Measurements from ENCODE around the gene ILKAP.
"Not testable (repeated sequence)": the region's sequence is repeated elsewhere in the genome, so short reads cannot be mapped to it uniquely, and the experiment has no call there.

The ILKAP gene

DNA sequence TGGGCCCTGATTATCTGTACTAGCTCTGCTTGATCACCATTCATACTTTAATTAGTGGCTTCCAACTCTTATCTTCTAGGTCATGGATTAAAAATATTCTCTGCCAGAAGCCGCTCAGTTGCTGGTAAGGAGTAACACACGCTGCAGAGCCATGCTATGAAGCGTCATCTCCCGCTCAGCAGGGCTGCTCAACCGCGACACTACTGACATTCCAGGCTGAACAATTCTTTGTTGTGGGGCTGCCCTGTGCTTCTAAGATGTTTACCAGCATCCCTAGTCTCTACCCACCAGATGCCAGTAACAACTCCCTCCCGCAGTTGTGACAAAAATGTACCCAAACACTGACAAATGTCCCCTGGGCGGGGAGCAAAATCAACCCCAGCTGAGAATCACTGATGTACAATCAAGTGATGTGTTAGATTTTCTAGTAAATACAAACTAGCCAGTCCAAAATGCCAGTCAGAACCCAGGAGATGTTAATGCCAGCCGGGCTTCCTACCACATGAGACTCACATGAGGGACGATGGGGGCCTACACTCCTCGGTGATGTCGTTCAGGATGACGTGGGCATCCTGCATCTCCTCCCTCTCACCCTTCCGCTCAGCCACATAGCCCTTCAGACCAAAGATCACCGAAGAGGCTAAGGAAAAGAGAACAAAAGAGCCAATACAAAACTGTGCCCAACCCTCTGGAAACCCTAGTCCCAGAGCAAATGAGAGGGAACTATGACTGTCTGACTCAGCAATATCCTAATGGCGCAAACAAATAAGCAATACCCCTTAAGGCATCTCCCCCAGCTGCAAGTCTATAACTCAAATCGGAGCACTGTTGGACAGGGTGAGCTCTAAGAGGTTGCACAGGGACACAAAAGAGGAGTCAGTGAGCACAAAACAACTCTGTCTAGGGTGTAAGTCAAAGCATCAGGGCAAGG lies 15.6 kb downstream of the ILKAP start:
- no peak for DNase-seq

DNA sequence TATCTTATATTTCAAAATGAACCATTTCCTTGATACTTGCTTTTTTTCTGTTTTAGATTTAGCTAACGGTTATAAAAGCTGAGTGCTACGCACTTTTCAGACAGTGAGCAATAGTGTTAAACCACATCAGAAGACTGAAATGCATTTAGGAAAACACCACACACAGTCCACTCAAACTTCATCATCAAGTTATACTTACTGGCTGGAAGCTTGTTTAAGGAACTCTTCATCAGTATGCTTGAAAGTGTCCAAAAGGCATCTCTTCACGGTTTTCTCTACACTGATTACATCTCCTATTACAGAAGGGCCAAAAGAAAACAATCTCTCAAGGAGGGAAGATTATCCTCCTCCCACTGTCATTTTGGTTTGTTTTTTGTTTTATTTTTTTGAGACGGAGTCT lies 19.7 kb downstream of the ILKAP start:
- no peak for DNase-seq

DNA sequence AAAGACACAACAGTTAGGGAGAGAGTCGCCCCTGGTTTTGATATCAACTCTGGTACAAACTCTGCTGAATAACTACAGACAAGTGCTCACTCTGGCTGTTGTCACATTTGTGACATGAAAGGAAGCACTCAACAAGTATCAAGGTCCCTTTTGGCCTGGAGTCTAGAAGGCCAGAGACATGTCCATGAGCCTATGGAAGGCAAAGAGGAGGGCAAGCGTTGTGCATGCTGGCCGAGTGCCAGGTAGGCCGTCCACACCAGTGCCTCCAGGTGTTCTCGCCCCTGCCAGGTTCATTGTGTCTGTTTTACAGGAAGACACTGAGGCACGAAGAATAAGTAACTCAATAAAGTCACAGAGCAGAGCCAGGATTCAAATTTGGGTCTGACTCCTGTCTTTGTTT lies 21.1 kb downstream of the ILKAP start:
- DNase-seq = no peak

DNA sequence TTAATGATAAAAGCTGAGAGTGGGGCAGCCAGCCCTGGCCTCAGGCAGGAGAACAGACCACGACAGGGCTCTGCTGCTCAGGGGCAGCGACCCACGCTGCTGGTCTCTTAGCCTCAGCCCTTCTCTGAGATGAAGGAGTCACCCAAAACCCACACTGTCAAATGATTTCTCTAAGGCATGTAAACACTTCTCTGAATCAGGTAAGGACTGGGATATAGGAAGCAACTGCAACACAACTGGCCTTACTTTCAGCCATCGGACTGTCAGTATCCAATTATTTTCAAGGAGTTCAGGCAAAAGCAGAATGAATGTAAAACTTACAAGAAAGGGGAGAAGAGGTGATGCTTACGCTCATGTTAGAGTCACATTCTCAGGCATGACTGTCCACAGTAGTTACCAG lies 22.9 kb downstream of the ILKAP start:
- no peak for DNase-seq

DNA sequence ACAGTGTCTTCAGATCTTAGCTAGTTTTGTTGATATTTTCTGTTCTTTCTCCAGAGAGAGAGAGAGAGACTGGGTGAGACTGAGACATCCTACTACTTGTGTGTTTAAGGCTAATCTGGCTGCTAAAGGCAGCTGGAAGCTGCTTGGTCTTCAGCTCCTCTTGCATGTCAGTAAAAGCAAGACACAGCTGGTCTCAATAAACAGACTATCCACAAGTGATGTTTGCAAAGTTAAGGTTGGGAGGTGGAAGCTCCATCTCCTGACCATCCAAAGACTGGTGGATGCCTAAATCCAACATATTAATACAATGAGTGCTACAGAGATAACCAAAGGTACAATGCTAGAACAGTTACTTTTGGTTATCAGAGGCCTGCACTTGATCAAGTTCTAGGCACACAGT lies 26.9 kb downstream of the ILKAP start:
- DNase-seq = no peak

DNA sequence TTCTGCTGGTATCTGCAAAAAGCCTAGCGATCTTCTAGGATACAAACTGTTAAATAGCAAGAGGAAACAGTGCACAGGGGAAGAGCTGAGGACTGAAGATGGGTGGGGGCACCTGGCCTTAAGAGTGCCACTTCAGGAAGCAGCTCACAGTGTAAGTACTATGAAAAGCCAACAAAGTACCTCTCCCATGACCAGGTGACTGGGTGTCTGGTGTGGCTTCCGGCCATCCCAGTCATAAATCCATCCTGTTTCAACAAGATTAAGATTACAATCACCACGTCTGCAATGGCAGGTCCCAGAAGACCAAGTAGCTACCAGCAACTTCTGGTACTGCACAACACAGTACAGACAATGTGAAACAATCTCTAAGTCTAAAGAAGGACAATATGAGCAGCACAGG lies 28.8 kb downstream of the ILKAP start:
- no peak for DNase-seq

DNA sequence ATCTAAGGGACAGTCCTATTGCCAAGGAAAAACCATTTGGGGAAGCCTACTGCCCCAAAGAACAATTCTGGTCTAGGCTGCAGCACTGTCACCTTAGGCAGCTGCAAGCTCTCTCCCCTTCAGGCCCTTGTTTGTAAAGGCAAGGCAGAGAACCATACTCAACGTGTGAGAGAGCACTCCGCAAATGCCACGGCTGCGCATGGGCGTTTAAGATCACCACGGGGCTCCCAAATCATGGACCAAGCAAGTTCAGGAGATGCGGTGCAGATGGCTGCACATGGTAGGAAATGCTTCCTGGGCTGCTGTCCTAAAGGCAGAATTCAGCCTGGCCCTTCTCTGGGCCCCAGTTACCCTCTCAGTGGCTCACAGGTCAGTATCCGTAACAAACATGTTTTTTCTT lies 29.2 kb downstream of the ILKAP start:
- no peak for DNase-seq

DNA sequence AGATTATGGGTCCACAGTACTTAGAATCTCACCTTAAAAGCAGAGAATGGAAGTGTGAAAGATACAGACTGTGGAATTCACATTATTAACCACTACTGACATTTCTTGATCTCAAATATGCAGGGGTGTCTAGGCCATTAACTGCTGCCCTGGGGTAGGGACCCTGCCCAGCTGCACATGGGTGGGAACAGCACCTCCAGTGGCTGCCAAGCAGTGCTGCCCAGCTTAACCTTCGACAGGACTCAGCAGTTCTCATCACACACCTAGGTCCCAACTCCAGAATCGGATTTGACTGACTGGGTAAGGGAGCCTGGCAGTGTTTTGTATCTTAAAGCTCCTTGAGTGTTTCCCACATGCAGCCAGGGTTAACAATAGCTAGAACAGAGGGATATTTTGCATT lies 29.8 kb downstream of the ILKAP start:
- DNase-seq = no peak

DNA sequence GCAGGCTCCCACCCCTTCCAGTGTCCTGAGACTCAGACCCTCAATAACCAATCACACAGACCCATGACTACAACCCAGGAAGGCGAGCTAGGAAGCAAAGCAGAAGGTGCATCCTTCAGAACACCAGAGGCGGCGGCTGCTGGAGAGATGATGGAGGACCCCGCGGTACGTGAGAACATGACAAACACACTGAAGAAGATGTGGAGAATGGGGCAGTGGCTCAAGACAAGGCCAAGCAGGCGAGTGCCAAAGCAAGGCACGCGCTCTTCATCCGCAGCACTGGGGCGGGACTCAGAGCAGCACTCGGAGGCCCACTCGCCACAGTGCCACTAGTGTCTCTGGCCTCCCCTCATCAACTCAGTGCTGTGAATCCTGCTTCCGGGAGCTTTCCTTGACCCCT lies 31.1 kb downstream of the ILKAP start:
- DNase-seq = no peak

DNA sequence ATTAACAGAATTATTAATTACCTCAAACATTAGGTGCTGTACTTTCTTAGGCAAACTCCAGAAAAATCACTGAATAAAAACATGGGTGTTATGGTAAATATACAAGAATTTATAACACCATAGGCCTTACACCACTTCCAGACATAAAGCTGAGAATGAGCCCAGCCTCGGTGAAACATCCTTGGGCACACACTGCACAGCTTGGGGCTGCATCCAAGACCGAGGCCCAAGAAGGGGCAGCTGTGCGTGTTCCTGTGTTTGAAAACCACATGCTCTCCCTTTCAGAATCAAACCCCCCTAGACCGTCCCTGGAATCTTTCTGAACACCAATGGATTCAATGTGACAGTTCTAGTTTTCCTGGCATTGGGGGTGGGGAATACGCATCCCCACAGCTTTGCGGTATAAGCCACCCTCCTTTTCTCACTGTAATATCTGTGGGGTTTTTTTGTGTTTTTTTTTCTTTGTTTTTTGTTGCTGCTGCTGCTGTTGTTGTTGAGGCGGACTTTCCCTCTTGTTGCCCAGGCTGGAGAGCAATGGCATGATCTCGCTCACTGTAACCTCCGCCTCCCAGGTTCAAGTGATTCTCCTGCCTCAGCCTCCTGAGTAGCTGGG lies 31.8 kb downstream of the ILKAP start:
- DNase-seq = no peak

DNA sequence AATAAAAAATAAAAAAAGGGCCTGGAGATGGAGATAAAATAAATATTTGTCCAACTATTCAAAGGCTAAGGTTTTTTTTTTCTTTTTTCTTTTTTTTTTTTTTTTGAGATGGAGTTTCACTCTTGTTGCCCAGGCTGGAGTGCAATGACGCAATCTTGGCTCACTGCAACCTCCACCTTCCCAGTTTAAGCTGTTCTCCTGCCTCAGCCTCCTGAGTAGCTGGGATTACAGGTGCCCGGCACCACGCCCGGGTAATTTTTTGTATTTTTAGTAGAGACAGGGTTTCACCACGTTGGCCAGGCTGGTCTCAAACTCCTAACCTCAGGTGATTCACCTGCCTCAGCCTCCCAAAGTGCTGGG lies 32.4 kb downstream of the ILKAP start:
- DNase-seq = not testable (repeated sequence)

DNA sequence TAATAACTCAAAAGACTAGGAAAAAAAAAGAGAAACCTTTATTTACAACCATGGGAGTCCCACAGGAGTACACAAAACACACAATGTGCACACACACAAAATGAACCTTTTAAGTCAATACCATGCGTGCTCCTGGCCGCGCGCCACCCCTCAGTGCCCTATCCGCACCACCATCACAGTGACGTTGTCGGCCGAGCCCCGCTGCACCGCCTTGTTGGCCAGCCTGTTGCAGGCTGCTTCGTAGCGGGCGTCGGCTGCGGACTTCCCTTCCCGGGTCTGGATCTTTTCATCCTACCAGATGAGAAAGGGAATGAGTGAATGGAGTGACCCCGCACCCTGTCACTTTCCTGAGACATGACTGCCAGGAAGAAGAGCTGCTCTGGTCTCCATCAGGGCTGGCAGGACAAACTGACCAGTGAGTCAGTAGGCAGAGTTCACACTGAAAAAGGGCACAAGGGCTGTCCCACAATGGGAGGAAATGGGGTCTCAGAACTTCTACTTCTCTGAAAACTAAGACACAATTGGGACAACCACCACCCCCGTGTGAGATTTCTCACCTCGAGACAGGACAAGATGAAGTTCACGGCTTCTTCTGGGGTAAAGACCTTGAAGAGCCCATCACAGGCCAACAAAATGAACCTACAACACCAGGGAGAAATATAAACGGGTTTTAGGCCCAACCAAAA lies 33.0 kb downstream of the ILKAP start:
- DNase-seq = no peak

DNA sequence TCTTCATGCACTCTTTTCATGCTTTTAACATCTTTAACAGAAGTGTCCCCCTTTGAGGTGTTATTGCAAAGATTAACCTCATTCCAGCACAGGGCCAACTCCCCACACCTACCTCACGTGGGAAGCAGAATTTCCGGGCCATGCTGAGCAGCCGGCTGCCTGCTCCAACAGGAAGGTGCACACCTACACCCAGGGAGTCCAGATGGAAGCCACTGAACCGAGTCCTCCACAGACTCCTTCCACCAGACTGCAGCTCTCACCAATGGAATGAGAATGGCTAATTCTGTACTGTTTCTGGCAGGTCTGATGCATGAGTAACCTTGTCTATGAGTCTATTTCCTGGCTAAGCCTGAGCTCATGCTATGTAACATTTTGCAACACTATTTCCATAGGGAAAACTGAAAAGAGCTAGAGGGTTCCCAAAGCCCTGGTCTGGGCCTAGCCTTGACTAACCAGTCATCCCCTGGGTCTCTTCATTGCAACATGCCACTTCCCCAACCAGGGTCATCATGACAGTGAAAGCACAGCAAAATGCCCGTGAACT lies 33.7 kb downstream of the ILKAP start:
- DNase-seq = no peak

DNA sequence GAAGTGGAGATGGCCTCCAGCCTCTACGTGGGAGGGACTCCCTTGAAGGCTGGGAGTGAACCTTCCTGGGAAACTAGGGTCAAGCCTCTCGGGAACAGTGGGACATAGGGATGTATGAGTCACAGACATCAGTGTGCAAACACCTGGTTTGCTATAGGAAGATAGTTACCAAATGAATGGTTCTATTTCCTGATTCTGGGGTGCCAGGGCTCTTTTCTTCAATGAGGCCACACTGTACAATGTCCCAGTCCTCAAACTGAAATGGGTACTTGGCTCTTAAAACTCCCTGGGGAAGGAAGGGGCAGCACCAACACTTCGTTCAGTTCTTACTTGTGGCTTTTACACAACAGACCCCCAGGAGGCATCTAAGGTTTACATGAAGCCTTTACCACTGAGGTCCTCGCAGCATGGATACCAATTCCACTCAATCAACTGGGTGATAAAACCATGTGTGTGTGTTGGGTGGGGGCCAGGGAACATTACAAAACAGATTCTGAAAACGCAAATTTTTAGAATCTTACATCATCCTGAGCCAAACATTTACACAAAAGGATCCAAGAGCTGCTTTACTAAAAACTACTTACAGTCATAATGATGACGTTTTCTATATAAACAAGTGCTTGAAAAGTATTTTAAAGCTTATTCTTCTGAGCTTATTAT lies 34.3 kb downstream of the ILKAP start:
- DNase-seq = no peak

DNA sequence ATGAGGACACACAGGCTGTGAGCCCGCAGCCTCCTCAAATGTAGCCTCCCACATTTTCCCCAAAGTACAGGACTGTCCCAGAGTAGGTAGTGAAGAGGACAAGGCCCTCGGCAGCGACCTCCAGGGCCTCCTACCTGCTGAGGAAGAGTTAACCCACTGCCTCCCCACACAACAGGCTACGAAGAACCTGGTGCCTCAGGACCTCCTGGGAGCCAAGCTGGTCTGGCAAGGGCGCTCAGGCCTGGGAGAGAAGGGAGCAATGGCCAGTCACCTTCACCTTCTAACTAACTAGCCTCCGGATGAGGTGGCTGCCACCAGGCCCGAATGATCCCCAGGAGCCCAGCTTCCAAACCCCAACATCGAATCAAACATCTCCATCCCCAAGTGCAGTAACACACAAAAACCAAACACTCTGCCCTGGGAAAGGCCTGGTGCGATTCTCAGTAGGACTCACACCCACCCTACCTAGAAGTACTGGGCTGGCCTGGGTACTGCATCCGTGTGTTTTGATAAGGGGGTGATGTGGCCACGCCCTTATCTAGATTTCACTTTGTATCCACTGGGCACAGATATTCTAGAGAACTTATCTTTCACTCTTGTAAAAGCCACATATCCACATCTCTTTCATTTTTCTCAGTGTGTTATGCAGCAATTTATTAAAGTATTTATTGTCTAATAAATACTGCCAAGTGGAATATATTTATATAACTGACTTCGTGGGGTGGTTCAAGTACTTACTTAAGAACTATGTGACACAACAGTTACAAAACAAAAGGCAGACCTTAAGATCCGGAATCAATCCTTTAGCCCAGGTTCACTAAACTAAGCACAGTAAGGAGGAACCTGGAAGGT lies 35.1 kb downstream of the ILKAP start:
- DNase-seq = no peak

DNA sequence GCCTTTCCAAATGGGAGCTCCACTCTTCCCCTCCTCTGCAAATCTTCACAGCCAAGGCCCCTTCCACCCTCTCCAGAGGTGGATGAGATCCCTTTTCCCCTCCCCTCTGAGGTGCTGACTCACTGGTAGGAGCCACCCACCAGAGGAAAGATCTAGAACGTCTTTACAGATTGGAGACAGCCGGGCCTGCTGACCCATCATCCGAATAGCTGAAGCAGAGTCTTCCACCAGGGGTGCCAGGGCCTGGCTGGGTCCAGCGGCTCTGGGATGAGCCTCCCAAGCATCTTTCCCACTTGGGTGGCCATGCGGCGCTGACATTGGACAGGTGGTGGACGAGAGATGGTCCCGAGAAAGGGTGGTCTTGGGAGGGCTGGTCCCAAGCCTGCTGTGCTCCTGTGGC lies 35.7 kb downstream of the ILKAP start:
- no peak for DNase-seq

DNA sequence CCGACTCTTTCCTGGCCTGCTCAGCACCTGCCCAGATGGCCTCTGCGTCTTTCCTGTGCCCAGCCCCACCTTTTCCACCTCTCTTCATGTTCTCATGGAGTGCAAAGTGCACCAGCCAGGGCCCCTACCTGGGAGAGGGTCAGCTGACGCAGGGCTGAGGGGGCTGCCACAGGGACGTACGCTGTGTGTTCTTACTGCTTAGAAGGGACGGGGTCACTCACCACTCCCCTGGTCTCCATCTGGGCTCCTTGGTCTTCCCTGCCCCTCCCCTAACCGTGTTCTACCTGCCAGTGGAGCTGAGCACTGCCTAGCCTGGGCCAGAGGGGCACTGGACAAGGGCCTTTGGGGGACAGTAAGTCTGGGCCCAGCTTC lies 36.2 kb downstream of the ILKAP start:
- no peak for DNase-seq

DNA sequence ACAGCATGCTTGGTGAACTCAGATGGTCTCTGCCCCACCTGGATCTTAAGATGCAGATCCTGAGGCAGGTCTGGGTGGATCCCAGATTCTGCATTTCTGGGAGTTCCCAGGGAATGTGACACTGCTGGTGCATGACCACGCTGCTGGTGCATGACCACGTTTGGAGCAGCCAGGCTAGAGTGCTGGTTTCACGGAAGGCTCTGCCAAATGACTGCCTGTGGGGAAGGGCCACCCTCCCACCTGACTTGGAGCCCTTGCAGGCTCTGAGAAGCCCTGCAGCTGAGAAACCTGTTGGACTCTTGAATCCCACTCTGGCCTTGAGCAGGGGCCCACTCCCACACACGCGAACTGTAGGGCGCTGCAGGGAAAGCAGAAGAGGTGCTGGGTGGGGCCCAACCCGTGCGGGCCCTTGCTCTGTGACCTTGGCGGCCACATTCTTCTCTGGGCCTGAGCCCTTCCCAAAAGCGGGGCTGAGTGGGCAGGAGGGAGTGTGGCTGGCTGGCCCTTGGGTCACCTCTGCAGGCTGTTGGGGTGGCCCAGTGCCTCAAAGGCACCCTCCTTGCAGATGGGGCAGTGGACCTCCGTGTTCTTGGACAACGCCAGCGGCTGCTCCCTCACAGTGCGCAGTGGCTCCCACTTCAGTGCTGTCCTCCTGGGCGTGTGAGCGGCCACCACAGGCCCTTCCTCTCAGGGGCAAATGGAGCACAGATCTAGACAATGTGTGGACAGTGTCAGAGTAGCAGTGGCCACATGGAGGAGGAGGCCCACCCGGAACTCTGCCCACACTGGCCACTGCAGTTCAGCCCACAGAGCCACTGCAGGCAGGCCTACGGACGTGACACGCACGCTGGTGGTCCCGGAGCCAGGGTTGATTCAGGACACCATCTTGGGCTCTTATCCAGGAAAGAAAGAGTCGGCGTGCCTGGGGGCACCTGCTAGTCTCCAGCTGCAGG lies 36.8 kb downstream of the ILKAP start:
- DNase-seq = no peak

DNA sequence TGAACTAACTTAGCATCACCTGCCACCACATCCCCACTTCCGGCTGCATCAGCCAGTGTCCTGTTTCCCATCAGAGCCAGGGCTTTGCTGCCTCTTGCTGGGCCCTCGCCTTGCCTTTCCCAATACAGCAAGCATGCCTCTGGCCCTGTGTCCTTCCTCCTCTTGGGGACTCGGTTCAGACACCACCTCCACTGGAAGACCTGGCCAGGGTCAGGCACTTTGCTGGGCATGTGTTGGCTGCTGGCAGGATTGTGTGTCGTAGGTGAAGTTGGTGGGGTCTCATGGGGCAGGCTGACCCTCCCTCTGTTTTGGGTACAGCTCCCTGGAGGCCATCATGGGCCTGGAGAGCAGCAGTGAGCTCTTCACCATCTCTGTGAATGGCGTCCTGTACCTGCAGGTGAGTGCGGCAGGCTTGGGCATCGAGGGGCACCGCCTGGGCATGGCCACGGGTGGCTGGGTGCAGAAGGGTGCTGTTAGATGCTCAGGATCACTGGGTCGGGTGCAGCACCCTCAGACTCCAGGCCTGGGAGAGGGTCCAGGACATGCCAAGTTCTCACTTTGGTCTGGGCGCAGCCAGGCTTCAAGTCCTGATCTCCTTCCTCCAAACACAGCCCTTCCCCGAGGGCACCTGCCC lies 38.1 kb downstream of the ILKAP start:
- no peak for DNase-seq

DNA sequence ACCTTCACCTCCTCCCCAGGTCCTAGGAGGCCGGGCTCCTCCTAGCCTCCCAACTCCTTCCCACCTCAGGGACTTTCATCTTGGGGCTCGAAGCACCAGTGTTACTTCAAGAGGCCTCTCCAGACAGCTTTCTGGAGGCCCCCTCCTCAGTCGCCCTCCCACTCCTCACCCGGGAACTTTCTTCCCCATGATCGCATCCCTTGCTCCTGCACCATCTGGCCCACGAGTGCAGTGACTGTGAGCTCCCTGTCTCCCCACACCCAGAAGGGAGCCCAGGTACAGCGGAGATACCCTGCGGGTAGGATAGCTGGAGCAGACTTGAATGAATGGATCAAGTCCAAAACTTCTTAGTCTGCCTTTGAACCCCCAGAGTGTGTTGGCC lies 38.6 kb downstream of the ILKAP start:
- DNase-seq = no peak

Measured in central memory CD4-positive, alpha-beta T cell (primary cell).